GM18520 (cell line): Measurements from ENCODE around the gene TMEM131L.

Experiments
- ATAC-seq: cut with Tn5 transposase; IDR thresholded peaks from one replicate; pipeline ENCODE4 v1.9.1; 2021; ENCODE audit not compliant: unreplicated experiment

TMEM131L gene

GRCh38 chr4:153570228-153570973 is 104.2 kb downstream of the TMEM131L start:
- ATAC-seq: no peak

- ATAC-seq: no peak
Observed at GRCh38 chr4:153571006-153571545, 104.9 kb downstream of the TMEM131L start.

DNA sequence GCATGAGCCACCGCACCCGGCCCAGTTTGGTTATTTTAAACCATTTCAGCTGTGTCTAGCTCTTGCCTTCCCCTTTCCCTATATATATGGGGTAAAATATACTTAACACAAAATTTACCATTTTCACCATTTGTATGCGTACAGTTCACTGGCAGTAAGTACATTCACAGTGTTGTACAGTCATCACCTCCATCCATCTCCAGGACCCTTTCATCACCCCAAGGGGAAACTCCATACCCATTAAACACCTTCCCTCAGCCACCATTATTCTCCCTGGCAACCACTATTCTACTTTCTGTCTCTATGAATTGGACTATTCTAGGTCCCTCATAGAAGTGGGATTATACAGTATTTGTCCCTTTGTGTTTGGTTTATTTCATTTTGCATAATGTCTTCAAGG is 106.4 kb downstream of the TMEM131L start:
- no peak for ATAC-seq

- no peak for ATAC-seq
Observed at GRCh38 chr4:153573221-153573620, 107.1 kb downstream of the TMEM131L start.

GRCh38 chr4:153573881-153574802 is 108.0 kb downstream of the TMEM131L start:
- no peak for ATAC-seq

- no peak for ATAC-seq
Observed at GRCh38 chr4:153576443-153576774, 110.2 kb downstream of the TMEM131L start.

DNA sequence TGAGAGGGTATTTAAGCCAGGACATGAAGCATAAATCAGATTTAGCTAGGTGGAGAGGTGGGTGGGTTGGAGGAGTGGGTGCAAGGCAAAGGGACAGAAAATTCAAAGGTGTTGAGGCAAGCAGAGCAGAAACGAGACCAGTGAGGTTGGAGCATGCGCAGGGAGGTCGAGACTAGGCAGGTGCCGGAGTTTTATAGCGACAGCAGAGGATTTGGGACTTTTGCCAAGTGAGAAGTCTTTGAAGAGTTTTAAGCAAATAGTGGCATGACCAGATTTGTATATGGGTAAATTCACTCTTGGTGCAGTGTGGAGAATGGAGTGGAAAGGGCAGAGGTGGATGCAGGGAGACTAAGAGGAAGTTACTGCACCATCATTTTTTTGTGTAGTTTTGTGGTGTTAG is 110.9 kb downstream of the TMEM131L start:
- no peak for ATAC-seq

GRCh38 chr4:153579410-153579809 is 113.2 kb downstream of the TMEM131L start:
- ATAC-seq: no peak

- ATAC-seq: no peak
Observed at GRCh38 chr4:153579872-153580271, 113.7 kb downstream of the TMEM131L start.

GRCh38 chr4:153582954-153583702 is 117.0 kb downstream of the TMEM131L start:
- no peak for ATAC-seq

DNA sequence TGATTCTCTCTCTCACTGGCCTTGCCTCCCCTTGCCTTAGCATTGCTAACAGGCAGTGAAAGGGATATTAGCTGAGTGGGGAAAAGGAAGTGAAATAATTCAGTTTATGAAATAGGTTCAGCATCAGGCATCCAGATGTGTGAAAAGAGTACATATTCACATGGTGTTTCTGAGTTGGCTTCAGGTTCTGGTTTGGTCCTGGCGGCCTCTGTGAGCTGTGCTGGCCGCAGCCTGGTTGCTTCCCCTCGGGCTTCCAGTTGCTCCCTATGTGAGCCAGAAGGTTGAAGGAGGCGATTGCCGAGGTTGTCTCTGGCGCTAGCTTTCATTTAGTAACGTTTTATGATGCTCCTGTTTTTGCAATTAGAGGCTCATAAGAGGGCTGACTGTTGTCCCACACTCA is 118.9 kb downstream of the TMEM131L start:
- no peak for ATAC-seq

DNA sequence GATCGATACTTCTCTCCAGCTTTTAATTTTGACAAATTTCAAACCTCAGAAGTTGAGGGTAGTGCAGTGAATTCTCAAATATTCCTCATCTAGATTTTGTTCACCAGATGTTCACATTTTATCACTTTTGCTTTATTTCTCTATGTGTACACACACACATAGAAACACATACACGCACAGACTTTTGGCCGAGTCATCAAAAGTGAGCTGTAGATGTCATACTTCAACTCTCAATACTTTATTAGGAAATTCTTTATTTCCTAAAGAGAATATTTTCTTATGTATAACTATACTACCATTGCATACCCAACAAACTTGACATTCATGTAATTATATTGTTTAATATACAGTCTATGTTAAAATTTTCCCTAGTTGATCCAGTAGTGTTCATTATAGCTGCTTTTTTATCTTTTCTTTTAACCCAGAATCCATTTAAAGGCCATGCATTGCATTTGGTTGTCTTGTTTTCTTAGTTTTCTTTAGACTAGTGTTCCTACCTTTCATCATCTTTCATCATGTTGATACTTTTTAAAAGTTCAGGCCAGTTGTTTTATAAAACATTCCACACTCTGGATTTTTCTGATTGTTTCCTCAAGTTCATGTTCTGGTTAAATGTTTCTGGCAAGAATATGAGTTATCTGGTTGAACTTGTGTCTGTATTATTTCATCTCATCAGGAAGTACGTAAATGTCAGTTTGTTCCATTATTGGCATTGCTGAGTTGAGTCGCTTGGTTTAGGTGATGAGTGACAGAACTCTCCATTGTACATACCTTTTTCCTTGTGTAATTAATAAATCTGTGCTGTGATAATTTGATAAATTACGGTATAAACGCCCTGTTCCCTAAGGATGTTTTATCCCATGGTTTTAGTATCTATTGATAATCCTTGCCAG is 123.8 kb downstream of the TMEM131L start:
- no peak for ATAC-seq

DNA sequence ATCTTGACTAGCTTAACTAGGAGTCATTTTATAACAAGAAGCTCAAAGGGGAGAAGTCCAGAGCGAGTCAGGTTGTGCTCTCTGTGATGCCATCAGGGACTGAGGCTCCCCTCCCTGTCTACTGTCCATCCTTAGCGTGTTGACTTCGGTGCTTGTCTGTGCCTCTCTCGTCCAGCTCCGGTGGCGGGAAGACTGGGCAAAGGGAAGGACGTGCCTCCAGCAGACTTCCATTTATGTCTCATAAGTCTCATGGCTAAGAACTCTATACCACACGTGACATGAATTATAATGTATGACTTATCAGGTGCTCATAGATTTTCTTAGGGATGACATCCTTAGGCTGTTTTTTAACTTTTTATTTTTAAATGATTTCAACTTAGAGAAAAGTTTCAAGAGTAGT is 125.3 kb downstream of the TMEM131L start:
- ATAC-seq: no peak

DNA sequence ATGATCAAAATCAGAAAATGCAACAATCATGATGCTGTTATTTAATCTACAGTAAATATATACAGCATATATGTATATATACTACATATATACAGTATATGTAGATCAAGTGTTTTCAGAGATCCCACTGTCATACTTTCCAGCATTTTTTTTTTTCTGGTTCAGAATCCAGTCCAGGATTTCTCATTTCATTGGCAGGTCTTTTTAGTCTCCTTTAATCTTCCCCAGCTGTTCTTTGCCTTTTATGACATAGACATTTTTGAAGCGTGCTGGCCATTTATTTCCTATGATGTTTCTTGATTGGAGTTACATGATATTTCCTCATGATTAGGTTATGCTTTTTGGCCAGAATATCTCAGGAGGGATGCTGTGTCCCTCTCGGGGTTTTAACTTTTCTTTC is 125.9 kb downstream of the TMEM131L start:
- ATAC-seq: no peak

DNA sequence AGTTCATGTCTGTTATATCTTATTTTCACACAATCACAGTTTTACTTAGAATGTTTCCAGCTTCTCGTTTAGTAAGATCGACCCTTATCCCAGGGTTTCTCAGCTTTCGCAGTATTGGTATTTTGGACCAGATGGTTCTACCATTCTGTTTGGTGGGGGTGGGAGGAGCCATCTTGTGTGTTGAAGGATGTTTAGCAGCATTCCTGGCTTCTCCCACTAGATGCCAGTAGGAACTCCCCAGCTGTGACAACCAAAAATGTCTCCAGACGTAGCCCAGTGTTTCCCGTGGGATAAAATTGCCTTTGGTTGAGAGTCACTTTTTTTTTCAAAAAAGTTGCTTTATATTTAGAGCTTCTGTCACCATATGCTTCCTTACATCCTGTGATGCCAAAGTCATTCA is 127.0 kb downstream of the TMEM131L start:
- ATAC-seq: no peak

DNA sequence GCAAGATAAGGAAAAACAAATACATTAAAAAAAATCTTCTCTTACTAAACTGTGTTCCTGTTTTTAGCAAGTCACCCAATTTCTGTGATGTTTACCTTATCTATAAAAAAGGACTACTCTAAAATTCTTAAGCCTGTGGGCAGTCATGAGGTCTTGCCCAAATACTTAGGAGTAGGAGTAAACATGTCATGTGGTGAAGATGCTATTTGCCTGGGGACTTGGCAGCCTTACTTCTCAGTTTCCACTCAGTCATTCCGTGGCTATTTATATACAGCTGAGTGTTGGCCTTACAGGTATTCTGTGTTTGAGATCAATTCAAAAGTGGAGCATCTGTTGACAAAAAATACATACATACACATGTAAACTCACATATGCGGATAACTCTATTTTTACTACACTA is 128.1 kb downstream of the TMEM131L start:
- ATAC-seq: no peak

- ATAC-seq: no peak
Observed at GRCh38 chr4:153595894-153596601, 129.9 kb downstream of the TMEM131L start.

- no peak for ATAC-seq
Observed at GRCh38 chr4:153602758-153603157, 136.6 kb downstream of the TMEM131L start.

GRCh38 chr4:153603258-153603657 is 137.1 kb downstream of the TMEM131L start:
- ATAC-seq: no peak

DNA sequence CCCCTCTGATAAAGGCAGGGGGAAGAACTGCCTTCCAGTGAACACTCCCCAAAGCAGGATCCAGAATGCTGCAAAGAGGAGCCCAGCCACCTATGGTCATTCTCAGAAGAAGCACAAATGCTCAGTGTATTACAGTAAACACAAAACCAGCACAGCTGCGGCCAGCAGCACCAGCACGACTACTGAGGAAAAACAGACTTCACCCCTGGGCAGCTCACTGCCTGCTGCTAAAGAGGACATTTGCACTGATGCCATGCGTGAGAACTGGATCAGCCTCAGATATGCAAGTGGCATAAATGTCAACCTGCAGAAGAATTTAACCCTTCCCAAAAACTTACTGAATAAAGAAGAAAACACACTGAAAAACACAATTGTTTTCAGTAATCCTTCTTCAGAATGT is 137.7 kb downstream of the TMEM131L start:
- ATAC-seq: no peak
